ENCODE measurements around the gene P2RX3. TPM values are rescaled to one million over a fixed set of nuclear protein-coding genes. Genes with fewer than 3 reads are reported as not detected.
A peak's percentile ranks its signal among the peaks of the same experiment; 100 is the strongest.
"Not testable (repeated sequence)": the region's sequence is repeated elsewhere in the genome, so short reads cannot be mapped to it uniquely, and the experiment has no call there.

Gene P2RX3
- total RNA-seq, 3 donors from 2014 or later: not detected

DNA sequence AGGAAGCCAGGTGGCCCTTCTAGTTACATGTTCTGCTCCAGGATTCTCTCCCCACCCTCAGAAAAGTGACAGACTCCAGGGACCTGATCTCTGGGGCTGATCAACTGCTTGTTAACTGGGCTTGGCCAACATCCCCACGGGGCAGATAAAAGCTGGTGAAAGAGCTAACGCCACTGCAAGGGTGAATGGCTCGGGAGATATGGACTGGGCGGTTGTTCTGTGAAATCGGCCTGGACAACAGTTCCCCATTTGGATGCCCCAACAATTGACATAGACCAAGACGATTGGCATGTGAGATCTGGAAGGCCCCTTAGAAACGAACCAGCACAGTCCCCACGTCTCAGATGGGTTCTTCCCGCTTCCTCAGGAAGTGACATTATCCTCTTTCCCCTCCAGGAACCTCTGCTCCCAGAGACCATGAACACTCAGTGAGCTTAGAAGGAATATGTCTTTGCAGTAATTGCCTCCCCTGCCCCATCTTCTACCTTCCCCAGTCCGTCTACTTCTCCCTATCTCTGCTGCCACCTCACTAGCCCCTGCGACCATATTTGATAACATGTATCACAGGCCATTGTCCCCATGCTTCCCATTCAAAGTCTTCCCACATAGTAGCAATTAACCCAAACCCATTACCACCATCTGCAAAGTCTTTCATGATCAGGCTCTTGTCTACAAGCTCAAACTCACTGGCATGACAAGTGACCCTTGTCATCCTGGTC, 57.9 kb downstream of the P2RX3 start:
- ATAC-seq: no peak

DNA sequence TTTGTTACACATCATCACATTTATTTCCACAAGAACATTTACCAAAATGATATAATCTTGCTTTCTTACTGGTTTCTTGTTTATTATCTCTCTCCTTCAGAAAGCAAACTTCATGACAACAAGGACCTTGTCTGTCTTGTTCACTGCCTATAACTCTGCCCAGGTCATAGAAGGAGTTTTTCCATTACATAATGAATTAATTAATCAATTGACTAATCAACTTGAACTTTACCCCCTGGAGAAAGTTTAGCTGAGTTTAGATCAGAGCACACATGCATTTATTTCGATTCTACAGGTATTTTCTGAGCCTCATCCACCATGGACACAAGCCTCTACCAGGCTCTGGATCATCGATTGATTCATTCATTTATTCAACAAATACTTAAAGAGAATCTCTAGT, 58.6 kb downstream of the P2RX3 start:
- no peak overlapping the region for H3K4me3 Mint-ChIP-seq
- no peaks in the 10 kb centered on the region for H3K36me3 Mint-ChIP-seq (ENCODE audit: insufficient read depth)
- H3K4me1 Mint-ChIP-seq (ENCODE audit: low read depth): no peaks in the 10 kb centered on the region
- no peaks in the 10 kb centered on the region for H3K27me3 Mint-ChIP-seq (ENCODE audit: low read depth)
- DNase-seq: no peak
- ATAC-seq: no peak
- H3K9me3 Mint-ChIP-seq: no peaks in the 10 kb centered on the region

More for the DNA sequence above, 57.9 kb downstream of the P2RX3 start:
- H3K4me3 Mint-ChIP-seq: no peak overlapping the region
- no peak for DNase-seq
- H3K36me3 Mint-ChIP-seq (ENCODE audit: insufficient read depth): no peaks in the 10 kb centered on the region
- no peaks in the 10 kb centered on the region for H3K9me3 Mint-ChIP-seq
- no peaks in the 10 kb centered on the region for H3K4me1 Mint-ChIP-seq (ENCODE audit: low read depth)
- H3K27me3 Mint-ChIP-seq (ENCODE audit: low read depth): no peaks in the 10 kb centered on the region

DNA sequence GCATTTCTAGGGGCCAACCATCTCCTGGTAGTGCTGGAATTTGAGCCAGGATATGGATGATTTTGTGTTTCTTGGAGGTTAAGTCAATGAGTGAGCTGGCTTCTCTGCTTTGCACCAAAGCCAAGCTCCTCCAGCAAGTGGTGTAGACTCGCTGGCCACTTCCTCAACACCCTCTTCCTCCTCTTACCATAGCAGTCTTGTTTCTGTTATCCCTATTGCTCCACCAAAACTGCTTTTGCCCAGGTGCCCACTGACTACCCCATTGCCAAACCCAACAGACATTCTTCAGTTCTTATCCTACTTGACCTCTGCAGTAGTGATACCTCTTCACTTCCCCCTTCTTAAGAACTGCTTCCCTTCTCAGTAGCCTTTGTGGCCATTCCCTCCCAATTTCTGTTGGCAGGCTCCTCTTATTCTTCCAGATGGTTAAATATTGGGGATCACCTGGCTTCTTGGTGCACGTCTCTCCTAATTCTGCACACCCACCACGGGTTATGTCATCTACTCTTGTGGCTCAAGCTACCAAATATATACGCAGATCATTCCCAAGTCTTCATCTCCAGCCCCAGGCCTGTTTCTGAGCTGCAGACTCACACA, 59.3 kb downstream of the P2RX3 start:
- no peaks in the 10 kb centered on the region for H3K36me3 Mint-ChIP-seq (ENCODE audit: insufficient read depth)
- H3K4me1 Mint-ChIP-seq (ENCODE audit: low read depth): no peaks in the 10 kb centered on the region
- no peaks in the 10 kb centered on the region for H3K9me3 Mint-ChIP-seq
- H3K4me3 Mint-ChIP-seq: no peak overlapping the region
- DNase-seq (no peak), ATAC-seq (no peak)
- no peaks in the 10 kb centered on the region for H3K27me3 Mint-ChIP-seq (ENCODE audit: low read depth)

DNA sequence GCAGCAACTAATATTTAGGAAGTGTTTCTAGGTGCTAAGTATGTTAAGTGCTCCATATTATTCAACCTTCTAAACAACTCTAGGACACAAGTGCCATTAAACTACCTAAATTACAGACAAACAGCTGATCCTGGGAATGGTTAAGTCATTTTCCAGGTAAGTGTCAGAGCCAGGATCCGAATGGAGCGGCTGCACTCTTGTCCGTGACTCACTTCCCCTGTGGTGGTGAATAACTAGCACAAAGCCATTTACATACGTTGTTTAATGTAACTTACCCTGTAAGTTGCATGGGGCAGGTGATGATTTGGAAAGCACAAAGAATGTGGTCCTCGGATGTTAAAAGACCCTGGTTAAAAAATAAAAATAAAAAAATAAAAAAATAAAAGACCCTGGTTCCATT, 61.1 kb downstream of the P2RX3 start:
- ATAC-seq (no peak), DNase-seq (no peak)
- Mint-ChIP-seq H3K27me3 (ENCODE audit: low read depth) (no peaks in the 10 kb centered on the region), H3K36me3 (ENCODE audit: insufficient read depth) (peaks cover 4% of the 10 kb centered on the region), H3K9me3 (no peaks in the 10 kb centered on the region), H3K4me3 (no peak overlapping the region), H3K4me1 (ENCODE audit: low read depth) (peaks cover 3% of the 10 kb centered on the region)

DNA sequence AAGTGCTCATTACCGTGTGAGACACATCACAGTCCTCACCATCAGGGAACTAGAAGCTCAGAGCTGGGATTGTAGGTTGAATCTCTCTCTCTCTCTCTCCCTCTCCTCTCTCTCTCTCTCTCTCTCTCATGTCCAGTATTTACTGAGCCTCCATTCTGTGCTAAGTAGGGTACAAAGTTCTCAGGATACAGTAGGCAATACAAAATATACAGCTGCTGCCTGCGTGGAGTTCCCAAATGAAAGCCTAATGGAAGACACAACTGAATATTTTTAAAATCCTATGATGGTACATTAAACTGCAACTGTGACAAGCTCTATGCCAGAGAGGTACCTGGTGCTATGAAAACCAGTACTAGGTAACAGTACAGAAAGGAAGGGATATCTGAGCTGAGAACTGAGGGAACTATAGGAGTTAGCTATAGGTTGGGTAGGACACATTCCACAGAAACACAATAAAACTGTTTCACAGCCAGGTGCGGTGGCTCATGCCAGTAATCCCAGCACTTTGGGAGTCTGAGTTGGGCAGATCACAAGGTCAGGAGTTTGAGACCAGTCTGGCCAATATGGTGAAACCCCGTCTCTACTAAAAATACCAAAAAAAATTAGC, 61.9 kb downstream of the P2RX3 start:
- Mint-ChIP-seq H3K4me3 (no peak overlapping the region), H3K9me3 (no peaks in the 10 kb centered on the region), H3K27me3 (ENCODE audit: low read depth) (no peaks in the 10 kb centered on the region), H3K4me1 (ENCODE audit: low read depth) (peaks cover 6% of the 10 kb centered on the region), H3K36me3 (ENCODE audit: insufficient read depth) (peaks cover 6% of the 10 kb centered on the region)
- DNase-seq (no peak), ATAC-seq (no peak)

DNA sequence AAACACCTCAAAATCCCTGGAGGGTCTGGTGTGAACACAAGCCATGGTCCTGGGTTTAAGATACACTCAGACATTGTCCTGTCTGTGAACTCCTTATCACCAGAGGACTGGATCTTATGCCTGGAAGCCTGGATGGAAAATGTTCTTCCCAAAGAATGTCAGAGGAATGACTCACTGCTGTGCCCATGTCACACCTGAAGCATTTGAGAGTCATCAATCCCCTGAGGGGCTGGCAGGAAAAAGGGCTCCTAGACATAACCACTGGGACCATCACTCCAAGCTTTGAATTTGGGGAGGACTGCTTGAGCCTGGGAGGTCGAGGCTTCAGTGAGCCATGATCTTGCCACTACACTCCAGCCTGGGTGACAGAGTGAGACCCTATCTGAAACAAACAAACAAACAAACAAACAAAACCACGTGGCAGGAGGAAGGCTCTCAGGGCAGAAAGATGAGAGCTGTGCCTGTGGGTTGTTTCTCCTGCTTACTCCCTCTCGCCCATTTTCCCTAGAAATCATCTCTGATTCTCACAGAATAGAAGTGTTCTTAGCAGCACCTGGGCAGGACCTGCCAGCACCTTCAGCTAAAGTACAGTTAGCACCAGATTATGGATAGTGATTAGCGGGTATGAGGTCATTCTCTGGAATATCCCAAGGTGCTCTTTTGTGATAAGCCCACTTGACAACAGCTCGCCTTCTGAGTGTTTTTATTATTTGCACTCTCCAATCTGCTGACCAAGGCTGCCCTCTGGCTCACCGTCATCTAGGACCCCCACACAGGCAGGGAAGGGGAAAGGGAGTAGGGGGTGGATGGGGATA, 64.2 kb downstream of the P2RX3 start:
- Mint-ChIP-seq H3K9me3 (no peaks in the 10 kb centered on the region), H3K4me1 (ENCODE audit: low read depth) (peaks cover 28% of the 10 kb centered on the region), H3K27me3 (ENCODE audit: low read depth) (no peaks in the 10 kb centered on the region), H3K4me3 (no peak overlapping the region), H3K36me3 (ENCODE audit: insufficient read depth) (peaks cover 27% of the 10 kb centered on the region)
- no peak for ATAC-seq
- DNase-seq: no peak

DNA sequence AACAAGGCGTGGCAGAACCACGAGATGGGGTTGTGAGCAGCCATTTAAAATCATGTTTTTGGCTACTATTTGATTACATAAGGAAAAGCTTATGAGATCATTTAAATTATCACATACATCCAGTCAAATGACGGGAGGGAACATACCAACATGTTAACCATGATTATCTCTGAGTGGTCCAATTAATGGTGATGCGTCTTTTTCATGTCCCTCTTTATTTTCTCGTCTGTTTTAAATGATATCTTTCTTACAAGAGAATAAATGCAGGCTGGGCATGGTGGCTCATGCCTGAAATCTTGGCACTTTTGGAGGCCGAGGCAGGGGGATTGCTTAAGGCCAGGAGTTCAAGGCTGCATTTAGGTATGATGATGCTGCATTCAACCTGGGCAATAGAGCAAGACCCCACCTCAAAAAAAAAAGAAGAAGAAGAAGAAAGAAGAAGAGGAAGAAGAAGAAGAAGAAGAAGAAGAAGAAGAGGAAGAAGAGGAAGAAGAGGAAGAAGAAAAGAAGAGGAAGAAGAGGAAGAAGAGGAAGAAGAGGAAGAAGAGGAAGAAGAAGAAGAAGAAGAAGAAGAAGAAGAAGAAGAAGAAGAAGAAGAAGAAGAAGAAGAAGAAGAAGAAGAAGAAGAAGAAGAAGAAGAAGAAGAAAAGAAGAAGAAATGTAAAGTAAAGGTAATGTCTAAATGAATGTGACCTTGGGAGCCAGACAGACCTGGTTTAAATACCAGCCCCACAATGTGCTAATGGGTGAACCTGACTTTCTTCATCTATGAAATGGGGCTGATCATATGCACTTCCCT, 65.0 kb downstream of the P2RX3 start:
- H3K4me1 Mint-ChIP-seq (ENCODE audit: low read depth): peaks cover 36% of the 10 kb centered on the region
- not testable (repeated sequence) for H3K27me3 Mint-ChIP-seq (ENCODE audit: low read depth); H3K9me3 Mint-ChIP-seq; ATAC-seq; DNase-seq; H3K4me3 Mint-ChIP-seq
- H3K36me3 Mint-ChIP-seq (ENCODE audit: insufficient read depth): peaks cover 35% of the 10 kb centered on the region

DNA sequence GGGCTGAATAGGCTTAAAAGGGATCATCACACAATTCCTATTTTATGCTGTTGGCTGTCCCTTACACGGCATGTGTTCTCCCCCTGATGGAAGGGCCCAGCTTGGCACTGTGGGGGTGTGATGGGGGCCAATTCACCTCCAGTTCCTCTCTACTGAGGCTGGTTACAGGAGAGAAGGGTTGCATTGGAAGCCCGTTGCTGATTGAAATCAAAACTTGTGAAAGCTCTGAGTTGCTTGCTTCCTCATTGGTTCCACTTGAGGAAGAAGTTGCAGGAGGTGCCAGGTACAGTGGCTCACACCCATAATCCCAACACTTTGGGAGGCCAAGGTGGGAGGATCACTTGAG, 65.6 kb downstream of the P2RX3 start:
- DNase-seq: no peak
- H3K27me3 Mint-ChIP-seq (ENCODE audit: low read depth): no peaks in the 10 kb centered on the region
- peaks cover 37% of the 10 kb centered on the region for H3K4me1 Mint-ChIP-seq (ENCODE audit: low read depth)
- peaks cover 36% of the 10 kb centered on the region for H3K36me3 Mint-ChIP-seq (ENCODE audit: insufficient read depth)
- no peak overlapping the region for H3K4me3 Mint-ChIP-seq
- ATAC-seq: no peak
- H3K9me3 Mint-ChIP-seq: no peaks in the 10 kb centered on the region

DNA sequence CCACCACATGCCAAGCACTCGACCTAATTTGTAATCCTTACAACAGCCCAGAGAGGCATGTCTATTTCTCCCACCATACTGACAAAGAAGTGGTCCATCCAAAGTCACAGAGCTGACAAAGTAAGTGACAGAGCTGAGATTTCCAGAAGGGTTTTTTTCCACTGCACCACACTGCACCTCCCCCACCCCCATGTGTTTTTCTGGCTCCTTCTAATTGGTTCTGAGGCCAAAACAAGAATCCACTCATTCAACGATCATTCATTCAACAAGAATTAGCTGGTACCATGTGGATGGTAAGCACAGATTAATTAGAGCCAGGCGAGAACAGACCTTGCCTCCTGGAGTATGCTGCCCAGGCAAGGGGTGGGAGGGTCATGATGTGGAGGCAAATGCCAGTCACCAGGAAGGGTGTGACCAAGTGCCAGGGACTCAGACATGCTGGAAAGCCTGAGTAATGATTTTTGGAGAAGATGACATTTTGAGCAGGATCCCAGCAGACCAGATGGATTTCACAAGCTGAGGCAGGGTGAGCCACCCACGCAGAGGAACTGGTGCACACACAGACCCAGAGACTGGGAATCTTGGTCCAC, 67.2 kb downstream of the P2RX3 start:
- H3K9me3 Mint-ChIP-seq: no peaks in the 10 kb centered on the region
- no peaks in the 10 kb centered on the region for H3K27me3 Mint-ChIP-seq (ENCODE audit: low read depth)
- H3K4me1 Mint-ChIP-seq (ENCODE audit: low read depth): peaks cover 39% of the 10 kb centered on the region
- no peak overlapping the region for H3K4me3 Mint-ChIP-seq
- peaks cover 47% of the 10 kb centered on the region for H3K36me3 Mint-ChIP-seq (ENCODE audit: insufficient read depth)
- no peak for ATAC-seq
- DNase-seq: no peak

DNA sequence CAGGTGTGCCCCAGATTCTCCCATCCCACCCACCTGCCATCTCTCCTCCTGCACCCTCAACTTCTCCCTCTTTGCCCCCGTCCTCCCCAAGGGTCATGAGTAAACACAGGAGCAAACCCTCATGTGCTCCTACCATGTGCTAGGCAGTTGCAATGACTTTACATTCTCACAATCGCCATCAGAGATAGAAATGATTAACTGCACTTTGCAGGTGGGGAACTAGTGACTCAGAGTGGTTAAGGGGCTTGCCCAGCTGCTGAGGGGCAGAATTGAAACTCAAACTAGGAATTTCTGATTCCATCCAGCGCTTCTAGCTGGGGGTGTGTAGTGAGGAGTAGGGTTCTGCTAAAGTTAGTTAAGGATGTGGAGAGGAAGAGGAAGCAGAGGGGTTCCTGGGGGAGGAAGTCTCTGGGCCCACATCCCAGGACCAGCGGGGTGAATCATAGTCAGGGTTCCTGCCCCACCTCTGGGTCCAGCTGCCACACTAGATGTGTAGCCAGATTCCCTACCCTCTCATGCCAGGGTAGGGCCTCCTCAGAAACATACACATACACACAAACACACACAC, 68.3 kb downstream of the P2RX3 start:
- DNase-seq: peak; percentile 27
- ATAC-seq: peak; percentile 88 to 89
- peak overlapping the region; percentile 24 for H3K4me3 Mint-ChIP-seq
- H3K4me1 Mint-ChIP-seq (ENCODE audit: low read depth): peaks cover 42% of the 10 kb centered on the region
- H3K27me3 Mint-ChIP-seq (ENCODE audit: low read depth): no peaks in the 10 kb centered on the region
- H3K9me3 Mint-ChIP-seq: no peaks in the 10 kb centered on the region
- H3K36me3 Mint-ChIP-seq (ENCODE audit: insufficient read depth): peaks cover 51% of the 10 kb centered on the region

DNA sequence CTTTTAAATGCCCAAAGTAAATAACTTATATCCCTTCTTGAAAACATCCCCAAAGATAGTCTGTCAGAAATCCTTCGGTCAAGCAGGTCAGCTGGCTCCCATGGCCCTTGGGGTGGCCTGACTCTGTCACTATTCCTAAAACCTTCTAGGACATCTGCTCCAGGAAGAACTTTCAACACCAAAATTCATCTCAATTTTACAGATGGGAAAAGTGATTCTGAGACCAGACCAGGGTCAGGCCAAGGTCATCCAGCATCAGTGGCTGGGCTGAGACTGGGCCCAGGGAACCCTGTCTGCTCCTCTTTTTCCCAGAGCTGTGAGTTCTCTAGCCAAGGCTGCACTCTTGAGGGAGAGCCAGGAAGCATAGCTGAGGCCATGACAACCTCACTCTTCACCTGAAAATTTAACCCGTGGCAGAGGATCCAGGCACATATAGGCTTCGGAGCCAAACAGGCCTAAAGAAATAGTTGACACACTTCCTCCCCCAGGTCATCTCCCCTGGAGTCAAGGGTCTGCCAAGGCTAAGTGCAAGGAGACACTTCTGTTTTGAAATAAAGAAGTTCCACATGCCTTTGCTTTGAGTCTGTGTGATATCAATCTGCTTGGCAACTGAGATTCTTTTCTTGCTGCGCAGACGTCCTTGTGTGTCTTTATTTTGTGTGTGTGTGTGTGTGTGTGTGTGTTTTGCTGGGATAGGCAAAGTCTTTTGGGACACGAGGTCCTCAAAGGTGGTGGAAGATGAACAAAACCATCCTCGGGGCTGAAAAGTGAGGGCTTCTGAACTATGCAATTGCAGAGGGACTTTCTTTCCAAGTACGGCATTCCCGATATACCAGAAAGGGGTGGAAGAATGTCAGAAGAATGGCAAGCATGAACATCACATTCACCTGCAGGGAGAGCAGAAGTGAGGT, 69.1 kb downstream of the P2RX3 start:
- Mint-ChIP-seq H3K36me3 (ENCODE audit: insufficient read depth) (peaks cover 55% of the 10 kb centered on the region), H3K9me3 (no peaks in the 10 kb centered on the region), H3K27me3 (ENCODE audit: low read depth) (no peaks in the 10 kb centered on the region), H3K4me3 (no peak overlapping the region), H3K4me1 (ENCODE audit: low read depth) (peaks cover 42% of the 10 kb centered on the region)
- no peak for ATAC-seq
- DNase-seq: no peak

DNA sequence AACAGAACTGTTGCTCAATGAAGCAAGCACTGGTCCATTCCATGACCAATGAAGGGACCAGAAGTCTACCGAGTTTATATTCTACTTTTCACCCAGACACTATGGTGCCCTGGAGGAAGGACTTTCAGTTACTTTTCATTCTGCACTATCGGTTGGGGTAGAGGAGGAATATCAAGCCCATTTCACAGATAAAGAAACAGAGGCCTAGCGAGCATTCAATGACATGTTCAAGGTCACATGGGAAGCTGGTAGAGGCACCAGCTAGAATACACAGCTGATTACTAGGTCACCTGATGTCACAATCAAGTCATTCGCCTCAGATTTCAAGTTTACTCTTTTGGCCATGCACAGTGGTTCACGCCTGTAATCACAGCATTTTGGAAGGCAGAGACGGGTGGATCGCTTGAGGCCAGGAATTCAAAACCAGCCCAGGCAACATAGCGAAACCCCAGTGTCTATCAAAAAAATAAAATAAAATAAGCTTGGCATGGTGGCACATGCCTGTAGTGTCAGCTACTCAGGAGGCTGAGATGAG, 69.9 kb downstream of the P2RX3 start:
- H3K9me3 Mint-ChIP-seq: no peaks in the 10 kb centered on the region
- no peak overlapping the region for H3K4me3 Mint-ChIP-seq
- DNase-seq: no peak
- peaks cover 42% of the 10 kb centered on the region for H3K4me1 Mint-ChIP-seq (ENCODE audit: low read depth)
- ATAC-seq: no peak
- no peaks in the 10 kb centered on the region for H3K27me3 Mint-ChIP-seq (ENCODE audit: low read depth)
- peaks cover 55% of the 10 kb centered on the region for H3K36me3 Mint-ChIP-seq (ENCODE audit: insufficient read depth)
